Measurements from ENCODE around the gene MCHR1.

GRCh38 chr22:40637183-40638150 lies 41.8 kb upstream of the MCHR1 start:
- TF ChIP-seq CTCF (IDR thresholded peaks at IDR 0.05; ENCODE audit: low read depth, low read length) (no peak), MYC (IDR thresholded peaks at IDR 0.05; ENCODE audit: low read depth, low read length) (no peak)

Measured in NB4 (cell line).